K562 (cell line): Measurements from ENCODE around the gene LAMA3. TPM values are rescaled to one million over a fixed set of nuclear protein-coding genes. Genes with fewer than 3 reads are reported as not detected.

ENCODE experiments used
- ATAC-seq: fragments of 200-7000 bp; cut with Tn5 transposase; 3 replicates; pipeline ENCODE4 v1.9.1; 2020; ENCODE audit warnings: moderate library complexity
- BruUV-seq: library from RNA; stranded (reverse); fragments of 400-500 nt; replicated peaks from 2 replicates; lab custom pipeline; 2021; lab: Mats Ljungman, UMichigan
- CTCF ChIA-PET: fragments of 300-600 bp; formaldehyde crosslinking; extraction: SDS; loops from one replicate; lab custom pipeline; 2021; ENCODE audit warnings: low intra/inter-chr PET ratio; lab: Yijun Ruan, JAX
- POLR2A ChIA-PET: fragments of 300-600, 350-650 bp; sonication (Branson Sonifier 250); formaldehyde crosslinking; extraction: SDS; loops from one replicate; lab custom pipeline; 2021; ENCODE audit warnings: antibody characterized with exemption, inconsistent platforms; lab: Yijun Ruan, JAX
- DNase-seq, 4 experiments: peaks; one replicate each; pipeline versions ENCODE4 v3.0.0 to v3.0.0-alpha.2; 2011 to 2018; ENCODE audit warnings: low spot score in 3 of 4, mixed read lengths in 3 of 4; ENCODE audit errors: extremely low read depth in 1 of 4
- FAIRE-seq: peaks from 2 replicates; lab custom pipeline; 2011; peaks lifted over from hg19 to GRCh38; lab: Jason Lieb, UNC
- H2AFZ ChIP-seq: 2 replicates; pipeline ENCODE4 v1.6.0; 2011; ENCODE audit warnings: low read depth, low read length, control low read depth, inconsistent platforms
- H3K27ac ChIP-seq: fragments of 200-600 bp; 3 replicates; pipeline ENCODE4 v1.8.0; 2011; ENCODE audit warnings: low read depth, mild to moderate bottlenecking, control low read depth, inconsistent platforms, low read length, moderate library complexity, mixed read lengths; ENCODE audit errors: extremely low read depth
- H3K27me3 ChIP-seq, 2 experiments: fragments of 300-600 bp in 1 of 2; 2 replicates in 1 of 2; 3 replicates in 1 of 2; pipeline versions ENCODE4 v1.6.0 to v1.8.0; 2011; ENCODE audit warnings: inconsistent platforms in 2 of 2, low read length in 2 of 2, mild to moderate bottlenecking in 1 of 2, mixed read lengths in 1 of 2, moderate library complexity in 1 of 2; ENCODE audit not compliant: control insufficient read depth in 2 of 2, insufficient read depth in 2 of 2
- H3K36me3 ChIP-seq: fragments of 300-600 bp; 3 replicates; pipeline ENCODE4 v1.8.0; 2011; ENCODE audit warnings: mild to moderate bottlenecking, low read length, inconsistent platforms; ENCODE audit not compliant: control insufficient read depth, insufficient read depth
- H3K4me1 ChIP-seq, 2 experiments: fragments of 200-600 bp in 1 of 2; replicated peaks in 1 of 2; 2 replicates in 1 of 2; 3 replicates in 1 of 2; pipeline versions ENCODE4 v1.5.1 to v1.8.0; 2011; ENCODE audit warnings: inconsistent platforms in 2 of 2, low read length in 2 of 2, mild to moderate bottlenecking in 1 of 2, mixed read lengths in 1 of 2, moderate library complexity in 1 of 2; ENCODE audit not compliant: control insufficient read depth in 2 of 2, insufficient read depth in 2 of 2
- H3K4me2 ChIP-seq: 2 replicates; pipeline ENCODE4 v1.6.1; 2011; ENCODE audit warnings: low read length, control low read depth, inconsistent platforms, mixed read lengths; ENCODE audit not compliant: insufficient read depth
- H3K4me3 ChIP-seq: fragments of 200-600 bp; sonication (generic), shearing (Covaris generic); 2 replicates; pipeline ENCODE4 v1.5.1; 2016; ENCODE audit warnings: control low read depth, inconsistent platforms
- H3K79me2 ChIP-seq: fragments of 200-600 bp; 3 replicates; pipeline ENCODE4 v1.8.0; 2011; ENCODE audit warnings: low read length, inconsistent platforms; ENCODE audit not compliant: control insufficient read depth, insufficient read depth
- H3K9ac ChIP-seq, 2 experiments: 2 replicates each; pipeline versions ENCODE4 v1.6.0 to v1.6.1; 2011; ENCODE audit warnings: low read depth in 2 of 2, low read length in 2 of 2, control low read depth in 1 of 2, inconsistent platforms in 1 of 2, mild to moderate bottlenecking in 1 of 2, mixed read lengths in 1 of 2; ENCODE audit not compliant: insufficient read depth in 1 of 2
- H3K9me1 ChIP-seq: one replicate; pipeline ENCODE4 v1.6.0; 2011; ENCODE audit warnings: inconsistent platforms, mild to moderate bottlenecking, low read length, moderate library complexity; ENCODE audit not compliant: control insufficient read depth, insufficient read depth
- H3K9me3 ChIP-seq: replicated peaks from 2 replicates; pipeline ENCODE4 v1.5.1; 2011; ENCODE audit warnings: low read depth, low read length, inconsistent platforms; ENCODE audit not compliant: control insufficient read depth, insufficient read depth
- H4K20me1 ChIP-seq: replicated peaks from 2 replicates; pipeline ENCODE4 v1.6.1; 2011; ENCODE audit warnings: low read length, inconsistent platforms, mixed read lengths; ENCODE audit not compliant: control insufficient read depth, insufficient read depth
- FOXA1 ChIP-seq: fragments of 450-650 bp; IDR thresholded peaks from 2 replicates; pipeline ENCODE4 v1.6.1; 2016; ENCODE audit warnings: mild to moderate bottlenecking, borderline replicate concordance
- ILK ChIP-seq: fragments of 450-650 bp; IDR thresholded peaks from 2 replicates; pipeline ENCODE4 v1.6.1; 2016; ENCODE audit warnings: missing genetic modification characterization, low read depth, mild to moderate bottlenecking, missing compliant biosample characterization, moderate library complexity, borderline replicate concordance
- MAFG ChIP-seq: fragments of 450-650 bp; conservative IDR thresholded peaks from 2 replicates; pipeline ENCODE4 v1.6.1; 2016; ENCODE audit warnings: missing genetic modification characterization, missing compliant biosample characterization
- NELFE ChIP-seq: IDR thresholded peaks from 2 replicates; pipeline ENCODE4 v1.6.1; 2011; ENCODE audit warnings: mild to moderate bottlenecking; ENCODE audit not compliant: insufficient read depth, insufficient read length
- PTTG1 ChIP-seq: fragments of 450-650 bp; IDR thresholded peaks from 2 replicates; pipeline ENCODE4 v1.6.1; 2016; ENCODE audit warnings: low read depth, mild to moderate bottlenecking, missing genetic modification characterization, missing compliant biosample characterization
- RFX1 ChIP-seq: fragments of 450-650 bp; IDR thresholded peaks from 2 replicates; pipeline ENCODE4 v1.6.1; 2016; ENCODE audit warnings: mild to moderate bottlenecking, moderate library complexity
- SREBF2 ChIP-seq: sonication (generic); formaldehyde crosslinking; IDR thresholded peaks from 2 replicates; pipeline ENCODE4 v1.4.0; 2020; ENCODE audit warnings: mild to moderate bottlenecking, missing genetic modification reagents
- ZNF707 ChIP-seq: fragments of 250-450 bp; sonication (Bioruptor Pico); conservative IDR thresholded peaks from 2 replicates; pipeline ENCODE4 v1.8.0; 2022; ENCODE audit warnings: inconsistent platforms, mild to moderate bottlenecking, moderate library complexity
- ZNF764 ChIP-seq: fragments of 250-450 bp; sonication (Bioruptor Pico); IDR thresholded peaks from 2 replicates; pipeline ENCODE4 v1.4.0; 2020; ENCODE audit warnings: low read depth, mild to moderate bottlenecking, moderate library complexity
- WGBS: fragments of 100-300 bp; shearing (Covaris generic); methylation state at CpG from one replicate; pipeline ENCODE4 v1.1.6; 2016; ENCODE audit warnings: low coverage, mixed read lengths; ENCODE audit not compliant: insufficient coverage; ENCODE audit errors: missing lambda C conversion rate; 5-methylcytosine and 5-hydroxymethylcytosine counted together
- in situ Hi-C: fragments of 300-500 bp; cut with MboI; formaldehyde crosslinking; loops from 4 replicates; pipeline ENCODE4 v1.15.0; 2018; ENCODE audit warnings: inconsistent platforms, mixed read lengths
- intact Hi-C: fragments of 100-400 bp; cut with micrococcal nuclease; formaldehyde crosslinking; loops from 2 replicates; pipeline ENCODE4 v1.14.2; 2022
- polyA plus RNA-seq, 8 experiments: library from polyadenylated mRNA; depleted of rRNA in 4 of 8; stranded (reverse) in 5 of 8; unstranded in 3 of 8; fragments of >200 nt; fragmentation: Nextera tagmentation in 2 of 8; fragmentation: Illumina TruSeq in 1 of 8; extraction: Ambion mirVana in 2 of 8; extraction: Trizol in 1 of 8; gene quantifications; 2 replicates each; pipeline versions ENCODE4 v1.2.1 to v1.2.3, GENCODE V29; 2011 to 2014; ENCODE audit warnings: inconsistent platforms in 1 of 8, missing spikeins in 1 of 8
- total RNA-seq, 7 experiments: library from RNA; depleted of rRNA in 6 of 7; stranded (reverse); fragments of >200 nt in 6 of 7; fragmentation: Illumina TruSeq in 2 of 7; extraction: Trizol in 2 of 7; gene quantifications; 2 replicates each; pipeline versions ENCODE4 v1.2.1 to v1.2.3, GENCODE V29; 2011 to 2021; ENCODE audit warnings: low replicate concordance in 1 of 7
- TF ChIP-seq, protein P1 (sequence below): fragments of 250-450 bp; sonication (Bioruptor Pico); IDR thresholded peaks from 2 replicates; pipeline ENCODE4 v1.6.1; 2021; ENCODE audit warnings: mild to moderate bottlenecking
- TF ChIP-seq, protein P2 (sequence below): sonication (generic); formaldehyde crosslinking; IDR thresholded peaks from 2 replicates; pipeline ENCODE4 v1.8.0; 2023; ENCODE audit warnings: mild to moderate bottlenecking, missing genetic modification reagents
- TF ChIP-seq, protein P3 (sequence below): sonication (generic); formaldehyde crosslinking; IDR thresholded peaks from 2 replicates; pipeline ENCODE4 v1.8.0; 2022; ENCODE audit warnings: mild to moderate bottlenecking, missing genetic modification reagents
- TF ChIP-seq, protein P4 (sequence below): fragments of 450-650 bp; IDR thresholded peaks from 2 replicates; pipeline ENCODE4 v1.6.1; 2016; ENCODE audit warnings: missing biosample characterization, missing genetic modification characterization

LAMA3 gene
- total and polyA plus RNA-seq, 9 of the 15 experiments (the other 6 are each of a cell fraction or from before 2014, with no cell fraction given): 0.07 TPM; not detected in 8

DNA sequence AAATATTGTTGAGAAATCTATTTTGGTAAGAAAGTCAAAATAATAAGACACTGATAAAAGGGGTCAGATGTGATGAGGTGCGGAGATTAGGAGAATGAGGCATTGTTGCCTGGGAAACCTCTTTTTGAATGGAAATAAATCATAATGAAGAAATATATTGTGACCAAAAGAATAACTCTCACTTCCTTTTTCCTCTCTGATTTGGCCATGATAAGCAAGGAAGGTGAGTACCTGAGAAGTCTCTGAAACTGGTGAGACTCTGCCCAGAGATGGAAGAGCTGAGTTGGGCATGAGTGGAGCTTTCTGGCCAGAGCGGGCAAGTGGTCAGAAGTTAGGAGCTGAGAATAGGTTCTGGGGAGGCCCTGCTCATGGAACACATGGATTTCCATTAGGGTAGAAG is 11.8 kb downstream of the LAMA3 start:
- Histone ChIP-seq H3K27me3 (peaks cover 19 to 22% of the 10 kb centered on the region in 2 experiments), H3K9me3 (no peaks in the 10 kb centered on the region), H3K36me3 (no peaks in the 10 kb centered on the region), H3K79me2 (no peaks in the 10 kb centered on the region), H3K9me1 (no peaks in the 10 kb centered on the region), H4K20me1 (no peaks in the 10 kb centered on the region), H3K27ac (no peak overlapping the region), H3K4me1 (peaks cover 0 to 4% of the 10 kb centered on the region in 2 experiments; a peak in 1 of 5 replicates), H3K4me3 (no peak overlapping the region), H2AFZ (no peak overlapping the region), H3K4me2 (no peak overlapping the region), H3K9ac (no peak overlapping the region)
- WGBS: 8% methylated on average over 2 of the region's 2 CpGs
- CTCF ChIA-PET: no interaction called here
- DNase-seq (no peak), FAIRE-seq (no peak), ATAC-seq (no peak)
- no TSS peak for BruUV-seq
- POLR2A ChIA-PET: no interaction called here
- intact Hi-C loops (loop anchor here (5.0 kb wide), 1 partner anchor 889 kb away; no protein-coding TSS in a partner anchor), in situ Hi-C loops (no loop called here)
- TF ChIP-seq, protein P1, sequence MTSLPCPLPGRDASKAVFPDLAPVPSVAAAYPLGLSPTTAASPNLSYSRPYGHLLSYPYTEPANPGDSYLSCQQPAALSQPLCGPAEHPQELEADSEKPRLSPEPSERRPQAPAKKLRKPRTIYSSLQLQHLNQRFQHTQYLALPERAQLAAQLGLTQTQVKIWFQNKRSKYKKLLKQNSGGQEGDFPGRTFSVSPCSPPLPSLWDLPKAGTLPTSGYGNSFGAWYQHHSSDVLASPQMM (CRISPR knock-in tag): no peak
- TF ChIP-seq RFX1 (no peak), PTTG1 (tag) (no peak), MAFG (tag) (no peak), NELFE (no peak), ZNF707 (CRISPR knock-in tag) (no peak), SREBF2 (no peak), ZNF764 (CRISPR knock-in tag) (no peak), ILK (no peak), FOXA1 (no peak)
- TF ChIP-seq, protein P2, sequence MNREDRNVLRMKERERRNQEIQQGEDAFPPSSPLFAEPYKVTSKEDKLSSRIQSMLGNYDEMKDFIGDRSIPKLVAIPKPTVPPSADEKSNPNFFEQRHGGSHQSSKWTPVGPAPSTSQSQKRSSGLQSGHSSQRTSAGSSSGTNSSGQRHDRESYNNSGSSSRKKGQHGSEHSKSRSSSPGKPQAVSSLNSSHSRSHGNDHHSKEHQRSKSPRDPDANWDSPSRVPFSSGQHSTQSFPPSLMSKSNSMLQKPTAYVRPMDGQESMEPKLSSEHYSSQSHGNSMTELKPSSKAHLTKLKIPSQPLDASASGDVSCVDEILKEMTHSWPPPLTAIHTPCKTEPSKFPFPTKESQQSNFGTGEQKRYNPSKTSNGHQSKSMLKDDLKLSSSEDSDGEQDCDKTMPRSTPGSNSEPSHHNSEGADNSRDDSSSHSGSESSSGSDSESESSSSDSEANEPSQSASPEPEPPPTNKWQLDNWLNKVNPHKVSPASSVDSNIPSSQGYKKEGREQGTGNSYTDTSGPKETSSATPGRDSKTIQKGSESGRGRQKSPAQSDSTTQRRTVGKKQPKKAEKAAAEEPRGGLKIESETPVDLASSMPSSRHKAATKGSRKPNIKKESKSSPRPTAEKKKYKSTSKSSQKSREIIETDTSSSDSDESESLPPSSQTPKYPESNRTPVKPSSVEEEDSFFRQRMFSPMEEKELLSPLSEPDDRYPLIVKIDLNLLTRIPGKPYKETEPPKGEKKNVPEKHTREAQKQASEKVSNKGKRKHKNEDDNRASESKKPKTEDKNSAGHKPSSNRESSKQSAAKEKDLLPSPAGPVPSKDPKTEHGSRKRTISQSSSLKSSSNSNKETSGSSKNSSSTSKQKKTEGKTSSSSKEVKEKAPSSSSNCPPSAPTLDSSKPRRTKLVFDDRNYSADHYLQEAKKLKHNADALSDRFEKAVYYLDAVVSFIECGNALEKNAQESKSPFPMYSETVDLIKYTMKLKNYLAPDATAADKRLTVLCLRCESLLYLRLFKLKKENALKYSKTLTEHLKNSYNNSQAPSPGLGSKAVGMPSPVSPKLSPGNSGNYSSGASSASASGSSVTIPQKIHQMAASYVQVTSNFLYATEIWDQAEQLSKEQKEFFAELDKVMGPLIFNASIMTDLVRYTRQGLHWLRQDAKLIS (CRISPR knock-in tag): no peak
- TF ChIP-seq, protein P3, sequence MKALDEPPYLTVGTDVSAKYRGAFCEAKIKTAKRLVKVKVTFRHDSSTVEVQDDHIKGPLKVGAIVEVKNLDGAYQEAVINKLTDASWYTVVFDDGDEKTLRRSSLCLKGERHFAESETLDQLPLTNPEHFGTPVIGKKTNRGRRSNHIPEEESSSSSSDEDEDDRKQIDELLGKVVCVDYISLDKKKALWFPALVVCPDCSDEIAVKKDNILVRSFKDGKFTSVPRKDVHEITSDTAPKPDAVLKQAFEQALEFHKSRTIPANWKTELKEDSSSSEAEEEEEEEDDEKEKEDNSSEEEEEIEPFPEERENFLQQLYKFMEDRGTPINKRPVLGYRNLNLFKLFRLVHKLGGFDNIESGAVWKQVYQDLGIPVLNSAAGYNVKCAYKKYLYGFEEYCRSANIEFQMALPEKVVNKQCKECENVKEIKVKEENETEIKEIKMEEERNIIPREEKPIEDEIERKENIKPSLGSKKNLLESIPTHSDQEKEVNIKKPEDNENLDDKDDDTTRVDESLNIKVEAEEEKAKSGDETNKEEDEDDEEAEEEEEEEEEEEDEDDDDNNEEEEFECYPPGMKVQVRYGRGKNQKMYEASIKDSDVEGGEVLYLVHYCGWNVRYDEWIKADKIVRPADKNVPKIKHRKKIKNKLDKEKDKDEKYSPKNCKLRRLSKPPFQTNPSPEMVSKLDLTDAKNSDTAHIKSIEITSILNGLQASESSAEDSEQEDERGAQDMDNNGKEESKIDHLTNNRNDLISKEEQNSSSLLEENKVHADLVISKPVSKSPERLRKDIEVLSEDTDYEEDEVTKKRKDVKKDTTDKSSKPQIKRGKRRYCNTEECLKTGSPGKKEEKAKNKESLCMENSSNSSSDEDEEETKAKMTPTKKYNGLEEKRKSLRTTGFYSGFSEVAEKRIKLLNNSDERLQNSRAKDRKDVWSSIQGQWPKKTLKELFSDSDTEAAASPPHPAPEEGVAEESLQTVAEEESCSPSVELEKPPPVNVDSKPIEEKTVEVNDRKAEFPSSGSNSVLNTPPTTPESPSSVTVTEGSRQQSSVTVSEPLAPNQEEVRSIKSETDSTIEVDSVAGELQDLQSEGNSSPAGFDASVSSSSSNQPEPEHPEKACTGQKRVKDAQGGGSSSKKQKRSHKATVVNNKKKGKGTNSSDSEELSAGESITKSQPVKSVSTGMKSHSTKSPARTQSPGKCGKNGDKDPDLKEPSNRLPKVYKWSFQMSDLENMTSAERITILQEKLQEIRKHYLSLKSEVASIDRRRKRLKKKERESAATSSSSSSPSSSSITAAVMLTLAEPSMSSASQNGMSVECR (CRISPR knock-in tag): no peak
- TF ChIP-seq, protein P4, sequence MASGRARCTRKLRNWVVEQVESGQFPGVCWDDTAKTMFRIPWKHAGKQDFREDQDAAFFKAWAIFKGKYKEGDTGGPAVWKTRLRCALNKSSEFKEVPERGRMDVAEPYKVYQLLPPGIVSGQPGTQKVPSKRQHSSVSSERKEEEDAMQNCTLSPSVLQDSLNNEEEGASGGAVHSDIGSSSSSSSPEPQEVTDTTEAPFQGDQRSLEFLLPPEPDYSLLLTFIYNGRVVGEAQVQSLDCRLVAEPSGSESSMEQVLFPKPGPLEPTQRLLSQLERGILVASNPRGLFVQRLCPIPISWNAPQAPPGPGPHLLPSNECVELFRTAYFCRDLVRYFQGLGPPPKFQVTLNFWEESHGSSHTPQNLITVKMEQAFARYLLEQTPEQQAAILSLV (tag): no peak
